CD4-positive, alpha-beta T cell treated with Interleukin-10 for 1 hour (primary cell): ENCODE data around the gene GLIS1.

Experiments
- DNase-seq: peaks from one replicate; pipeline ENCODE4 v3.0.0-alpha.2; 2020

The GLIS1 gene

GRCh38 chr1:53587252-53587988, 151.5 kb downstream of the GLIS1 start:
- no peak for DNase-seq

DNA sequence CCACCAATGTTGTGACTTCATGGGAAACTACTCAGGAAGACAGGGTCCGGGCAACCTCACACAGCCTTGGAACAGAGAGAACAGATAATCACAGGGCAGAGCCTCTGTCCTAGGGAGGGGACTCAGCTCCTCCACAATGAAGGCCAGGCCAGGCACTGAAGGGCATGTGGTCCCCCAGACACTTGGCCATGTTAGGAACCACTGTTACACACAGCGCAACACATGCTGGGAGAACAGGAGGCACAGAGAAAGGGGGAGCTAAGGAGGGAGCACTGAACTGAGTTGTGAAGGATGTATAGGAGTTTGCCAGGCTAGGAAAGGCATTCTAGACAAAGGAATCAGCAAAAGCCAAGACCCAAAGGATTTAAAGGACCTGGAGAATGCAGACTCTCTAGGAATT, 152.2 kb downstream of the GLIS1 start:
- DNase-seq = no peak

DNA sequence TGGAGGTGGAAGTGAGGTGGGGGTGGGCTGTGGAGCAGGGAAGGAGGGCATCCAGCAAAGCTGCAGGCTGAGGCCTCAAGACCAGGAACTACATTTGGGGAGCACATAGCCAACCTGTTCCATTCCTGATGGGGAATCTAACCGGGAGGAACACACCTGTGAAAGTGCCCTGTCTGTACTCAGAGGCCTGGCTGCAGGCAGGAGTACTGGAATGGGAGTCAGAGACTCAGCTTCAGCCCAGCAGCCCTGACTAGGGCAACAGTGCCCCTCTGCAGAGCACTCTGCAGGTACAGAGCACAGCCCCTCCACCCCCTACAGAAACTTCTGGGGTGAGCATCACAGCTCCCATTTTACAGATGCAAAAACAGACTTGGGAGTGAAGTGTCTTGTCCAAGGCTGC, 153.4 kb downstream of the GLIS1 start:
- no peak for DNase-seq

DNA sequence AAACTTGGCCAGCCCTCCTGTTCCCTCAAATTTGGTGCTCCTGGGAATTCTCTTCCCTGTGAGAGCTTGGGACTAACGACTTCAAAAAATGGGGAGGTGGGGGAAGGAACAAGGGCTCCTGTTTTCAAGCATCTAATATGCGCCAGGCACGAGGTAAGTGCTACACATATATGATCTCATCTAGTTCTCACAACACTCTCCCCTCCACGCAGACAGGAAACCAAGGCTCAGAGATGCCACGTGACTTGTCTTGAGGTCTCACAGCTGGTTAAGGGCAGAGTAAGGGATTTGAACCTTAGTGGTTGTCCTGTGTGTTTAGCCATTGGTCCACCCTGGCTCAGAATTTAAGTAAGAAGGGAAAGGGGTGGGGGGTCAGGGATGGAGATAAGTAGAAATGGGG, 153.8 kb downstream of the GLIS1 start:
- DNase-seq = peak; percentile 67

DNA sequence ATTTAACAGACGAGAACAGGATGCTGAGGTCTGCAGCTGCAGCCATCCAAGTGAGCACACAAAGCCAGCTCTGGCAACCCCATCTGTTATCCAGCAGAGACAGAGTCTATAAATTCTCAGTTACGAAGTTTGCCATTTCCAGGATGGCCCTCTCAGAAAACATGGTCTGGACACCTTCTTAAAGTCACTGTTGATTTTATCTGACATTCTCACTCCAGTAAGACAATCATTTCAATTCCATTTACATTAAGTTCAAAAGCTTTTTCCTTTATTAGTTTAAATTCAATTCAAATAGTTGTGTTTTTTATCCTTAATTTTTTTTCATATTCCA, 154.2 kb downstream of the GLIS1 start:
- no peak for DNase-seq

DNA sequence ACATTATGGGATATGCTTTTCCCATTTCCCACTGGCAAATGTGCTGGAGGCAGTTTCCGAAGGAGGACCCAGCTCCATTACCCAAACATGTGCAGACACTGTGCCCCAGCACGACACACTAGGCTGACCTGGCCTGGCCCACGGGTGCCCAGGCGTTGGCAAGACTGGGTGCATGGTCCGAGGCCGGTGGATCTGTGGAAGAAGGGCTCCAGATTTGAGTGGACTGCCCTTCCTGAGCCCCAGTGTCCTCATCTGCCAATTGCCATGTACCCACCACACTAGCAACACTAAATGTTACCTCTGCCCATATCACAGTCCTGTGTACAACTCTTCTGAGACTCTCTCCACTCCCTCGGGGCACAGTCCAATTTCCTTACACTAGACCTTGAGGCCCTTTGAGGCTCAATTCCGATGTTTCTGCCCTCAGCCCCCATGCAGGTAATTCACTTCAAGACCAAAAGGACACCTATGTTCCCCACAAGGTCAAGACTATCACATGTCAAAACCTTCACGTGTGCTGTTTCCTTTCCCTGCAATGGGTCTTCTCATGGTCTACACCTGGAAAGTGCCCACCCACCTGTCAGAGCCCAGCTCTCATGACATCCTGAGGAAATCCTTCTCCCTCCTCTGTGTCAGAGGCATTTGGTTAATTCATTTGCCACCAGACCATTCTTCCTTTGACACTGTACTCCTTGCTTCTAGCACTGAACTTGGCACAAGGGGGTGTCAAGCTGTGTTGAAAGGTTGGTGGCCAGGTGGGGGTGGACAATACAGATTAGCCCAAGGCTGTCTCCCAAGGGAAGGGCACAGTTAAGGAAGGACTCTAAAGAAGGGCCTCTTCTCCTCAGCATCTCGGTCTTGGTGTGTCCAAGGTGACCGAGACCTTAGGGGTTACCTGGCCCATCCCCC, 154.8 kb downstream of the GLIS1 start:
- no peak for DNase-seq

DNA sequence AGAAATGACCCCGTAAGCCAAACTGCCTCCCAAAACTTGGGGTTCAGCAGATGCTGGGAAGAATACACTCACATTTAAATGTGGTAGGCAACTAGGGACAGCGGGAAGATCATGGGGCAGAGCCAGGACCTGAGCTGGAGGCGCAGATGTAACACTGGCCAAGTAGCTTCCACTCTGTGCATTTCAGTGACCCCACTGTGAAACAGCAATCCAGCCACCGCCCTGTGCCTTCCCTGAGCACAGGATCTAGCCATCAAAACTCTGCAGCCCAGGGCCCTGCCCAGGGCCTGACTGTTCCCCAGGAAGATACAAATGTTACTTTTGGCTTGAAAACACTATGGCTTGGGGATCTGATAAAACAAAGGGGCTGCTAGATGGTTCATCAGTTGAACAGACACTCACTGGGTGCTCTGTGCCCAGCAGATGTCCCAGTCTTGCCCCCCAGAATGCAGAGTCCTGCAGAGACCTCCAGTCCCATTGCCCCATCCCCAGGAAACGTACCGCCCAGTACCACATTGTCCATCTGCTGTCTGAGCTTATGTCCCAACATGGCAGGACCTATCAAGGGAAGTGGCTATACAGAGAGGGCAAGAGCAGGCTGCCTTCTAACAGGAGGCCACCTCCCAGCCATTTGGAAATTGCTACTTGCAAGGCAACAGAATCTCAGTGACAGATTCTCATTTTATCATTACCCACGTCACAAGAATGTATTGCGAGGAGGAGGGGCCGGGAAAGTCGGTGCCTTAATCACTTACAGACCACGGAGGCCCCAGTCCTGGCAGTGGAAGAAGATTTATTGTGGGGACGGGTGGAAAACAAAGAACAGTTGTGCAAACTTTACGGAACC, 155.7 kb downstream of the GLIS1 start:
- DNase-seq = no peak

- DNase-seq = peak; percentile 43
These were observed 156.5 kb downstream of the GLIS1 start for GRCh38 chr1:53582211-53583020.

GRCh38 chr1:53581476-53581875, 157.5 kb downstream of the GLIS1 start:
- DNase-seq = no peak

- no peak for DNase-seq
These were observed 158.1 kb downstream of the GLIS1 start for GRCh38 chr1:53580739-53581475.

GRCh38 chr1:53580009-53580400, 159.0 kb downstream of the GLIS1 start:
- DNase-seq = no peak

GRCh38 chr1:53579221-53580008, 159.5 kb downstream of the GLIS1 start:
- no peak for DNase-seq

DNA sequence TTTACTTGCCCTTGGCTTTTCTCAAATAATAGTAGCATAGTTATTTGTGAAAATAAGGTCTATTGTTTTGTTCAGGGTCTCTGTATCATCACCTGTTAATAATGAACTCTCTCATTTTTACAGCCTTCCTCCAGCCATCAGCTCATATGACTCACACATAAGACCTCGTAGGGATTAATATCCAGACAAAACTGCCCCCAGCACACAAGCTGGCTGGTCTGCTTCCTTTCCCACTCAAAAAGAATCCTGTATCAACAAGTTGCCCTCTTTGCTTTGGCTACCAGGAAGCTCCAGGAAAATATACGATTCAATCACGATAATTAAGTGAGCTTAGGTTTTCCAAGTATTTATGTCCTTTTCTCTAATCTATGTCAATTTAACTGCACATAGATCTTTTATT, 160.6 kb downstream of the GLIS1 start:
- DNase-seq = no peak

- no peak for DNase-seq
These were observed 161.2 kb downstream of the GLIS1 start for GRCh38 chr1:53577761-53578100.

GRCh38 chr1:53576866-53577760, 161.9 kb downstream of the GLIS1 start:
- no peak for DNase-seq

DNA sequence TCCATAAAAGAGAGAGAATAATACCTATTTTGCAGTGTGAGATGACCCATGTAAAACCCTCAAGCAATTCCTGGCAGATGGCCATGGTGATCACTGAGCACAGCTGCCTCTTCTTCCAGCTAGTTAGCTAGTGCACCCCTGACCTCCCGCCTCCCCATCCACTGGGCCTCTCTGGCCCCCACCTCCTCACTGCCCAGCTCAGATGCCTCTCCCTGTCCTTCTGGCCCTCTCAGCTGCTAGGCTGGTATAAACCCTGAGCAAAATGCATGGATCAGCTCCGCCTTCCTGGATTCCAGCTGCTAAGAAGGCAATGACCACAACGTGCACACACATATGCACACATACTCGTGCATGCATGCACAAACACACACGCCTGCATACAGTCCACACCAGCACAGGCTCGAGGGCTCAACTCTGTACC, 162.6 kb downstream of the GLIS1 start:
- no peak for DNase-seq

- DNase-seq = no peak
These were observed 163.0 kb downstream of the GLIS1 start for GRCh38 chr1:53575955-53576320.

GRCh38 chr1:53575141-53575954, 163.6 kb downstream of the GLIS1 start:
- DNase-seq = no peak

- DNase-seq = no peak
These were observed 164.3 kb downstream of the GLIS1 start for GRCh38 chr1:53574621-53575020.
